Rectal smooth muscle tissue (tissue), 1 donor: ENCODE results near the gene BABAM1.

Source experiments
- H3K27ac ChIP-seq: one replicate; pipeline ENCODE4 v1.7.0; 2013; ENCODE audit warnings: low read depth, low read length, inconsistent platforms
- H3K27me3 ChIP-seq: one replicate; pipeline ENCODE4 v1.7.0; 2013; ENCODE audit warnings: low read length; ENCODE audit not compliant: control insufficient read depth, insufficient read depth
- H3K36me3 ChIP-seq: one replicate; pipeline ENCODE4 v1.7.0; 2013; ENCODE audit warnings: low read length; ENCODE audit not compliant: control insufficient read depth, insufficient read depth
- H3K4me1 ChIP-seq: one replicate; pipeline ENCODE4 v1.7.0; 2013; ENCODE audit warnings: low read length; ENCODE audit not compliant: control insufficient read depth, insufficient read depth
- H3K4me3 ChIP-seq: one replicate; pipeline ENCODE4 v1.7.0; 2013; ENCODE audit warnings: low read length
- H3K9ac ChIP-seq: one replicate; pipeline ENCODE4 v1.7.0; 2013; ENCODE audit warnings: low read length

The BABAM1 gene

GRCh38 chr19:17246681-17247425, 20.4 kb upstream of the BABAM1 start:
- Histone ChIP-seq H3K36me3 (no peaks in the 10 kb centered on the region), H3K4me3 (peak overlapping the region; percentile 68), H3K9ac (no peak overlapping the region), H3K4me1 (peaks cover 2% of the 10 kb centered on the region), H3K27me3 (no peaks in the 10 kb centered on the region), H3K27ac (peak overlapping the region; percentile 88)

- peaks cover 2% of the 10 kb centered on the region for H3K4me1 ChIP-seq
- no peak overlapping the region for H3K9ac ChIP-seq
- no peaks in the 10 kb centered on the region for H3K36me3 ChIP-seq
- H3K4me3 ChIP-seq: no peak overlapping the region
- no peaks in the 10 kb centered on the region for H3K27me3 ChIP-seq
- no peak overlapping the region for H3K27ac ChIP-seq
These were observed 19.0 kb upstream of the BABAM1 start for GRCh38 chr19:17248011-17248776.

- no peaks in the 10 kb centered on the region for H3K36me3 ChIP-seq
- no peak overlapping the region for H3K4me3 ChIP-seq
- no peaks in the 10 kb centered on the region for H3K27me3 ChIP-seq
- H3K9ac ChIP-seq: no peak overlapping the region
- peaks cover 2% of the 10 kb centered on the region for H3K4me1 ChIP-seq
- no peak overlapping the region for H3K27ac ChIP-seq
These were observed 17.2 kb upstream of the BABAM1 start for GRCh38 chr19:17249887-17250548.

- Histone ChIP-seq H3K4me3 (no peak overlapping the region), H3K36me3 (no peaks in the 10 kb centered on the region), H3K27me3 (no peaks in the 10 kb centered on the region), H3K9ac (no peak overlapping the region), H3K4me1 (no peaks in the 10 kb centered on the region), H3K27ac (no peak overlapping the region)
These were observed 12.6 kb upstream of the BABAM1 start for GRCh38 chr19:17254636-17255035.

- Histone ChIP-seq H3K27ac (no peak overlapping the region), H3K9ac (no peak overlapping the region)
These were observed 12.1 kb upstream of the BABAM1 start for GRCh38 chr19:17255150-17255621.

GRCh38 chr19:17256130-17256529, 11.1 kb upstream of the BABAM1 start:
- no peak overlapping the region for H3K27ac ChIP-seq
- no peaks in the 10 kb centered on the region for H3K27me3 ChIP-seq

More at GRCh38 chr19:17255150-17255621, 12.1 kb upstream of the BABAM1 start:
- H3K4me3 ChIP-seq: no peak overlapping the region
- no peaks in the 10 kb centered on the region for H3K27me3 ChIP-seq
- H3K4me1 ChIP-seq: no peaks in the 10 kb centered on the region
- no peaks in the 10 kb centered on the region for H3K36me3 ChIP-seq

GRCh38 chr19:17259118-17259780, 8.0 kb upstream of the BABAM1 start:
- Histone ChIP-seq H3K27me3 (no peaks in the 10 kb centered on the region), H3K4me1 (no peaks in the 10 kb centered on the region), H3K27ac (no peak overlapping the region), H3K4me3 (no peak overlapping the region), H3K36me3 (no peaks in the 10 kb centered on the region), H3K9ac (no peak overlapping the region)

More at GRCh38 chr19:17256130-17256529, 11.1 kb upstream of the BABAM1 start:
- no peak overlapping the region for H3K9ac ChIP-seq
- no peaks in the 10 kb centered on the region for H3K36me3 ChIP-seq
- H3K4me3 ChIP-seq: no peak overlapping the region
- no peaks in the 10 kb centered on the region for H3K4me1 ChIP-seq

GRCh38 chr19:17259934-17260333, 7.3 kb upstream of the BABAM1 start:
- Histone ChIP-seq H3K27ac (no peak overlapping the region), H3K9ac (no peak overlapping the region), H3K4me3 (no peak overlapping the region), H3K36me3 (no peaks in the 10 kb centered on the region), H3K4me1 (no peaks in the 10 kb centered on the region), H3K27me3 (no peaks in the 10 kb centered on the region)

- Histone ChIP-seq H3K27ac (no peak overlapping the region), H3K4me3 (no peak overlapping the region), H3K27me3 (no peaks in the 10 kb centered on the region), H3K9ac (no peak overlapping the region), H3K36me3 (no peaks in the 10 kb centered on the region), H3K4me1 (no peaks in the 10 kb centered on the region)
These were observed 6.4 kb upstream of the BABAM1 start for GRCh38 chr19:17260842-17261325.

- Histone ChIP-seq H3K4me3 (no peak overlapping the region), H3K4me1 (peaks cover under 1% of the 10 kb centered on the region), H3K9ac (no peak overlapping the region), H3K27me3 (no peaks in the 10 kb centered on the region), H3K36me3 (no peaks in the 10 kb centered on the region), H3K27ac (no peak overlapping the region)
These were observed 4.7 kb upstream of the BABAM1 start for GRCh38 chr19:17262557-17262956.

GRCh38 chr19:17263712-17264640, 3.3 kb upstream of the BABAM1 start:
- peak overlapping the region; percentile 10 for H3K4me3 ChIP-seq
- H3K4me1 ChIP-seq: peaks cover 6% of the 10 kb centered on the region
- no peaks in the 10 kb centered on the region for H3K36me3 ChIP-seq
- H3K27me3 ChIP-seq: no peaks in the 10 kb centered on the region
- H3K27ac ChIP-seq: no peak overlapping the region
- no peak overlapping the region for H3K9ac ChIP-seq
